ENCODE measurements around the gene UBTD1. TPM values are rescaled to one million over a fixed set of nuclear protein-coding genes. Genes with fewer than 3 reads are reported as not detected.

Gene UBTD1
- total RNA-seq, 2 donors from 2014 or later: 10.2 to 20.4 TPM

DNA sequence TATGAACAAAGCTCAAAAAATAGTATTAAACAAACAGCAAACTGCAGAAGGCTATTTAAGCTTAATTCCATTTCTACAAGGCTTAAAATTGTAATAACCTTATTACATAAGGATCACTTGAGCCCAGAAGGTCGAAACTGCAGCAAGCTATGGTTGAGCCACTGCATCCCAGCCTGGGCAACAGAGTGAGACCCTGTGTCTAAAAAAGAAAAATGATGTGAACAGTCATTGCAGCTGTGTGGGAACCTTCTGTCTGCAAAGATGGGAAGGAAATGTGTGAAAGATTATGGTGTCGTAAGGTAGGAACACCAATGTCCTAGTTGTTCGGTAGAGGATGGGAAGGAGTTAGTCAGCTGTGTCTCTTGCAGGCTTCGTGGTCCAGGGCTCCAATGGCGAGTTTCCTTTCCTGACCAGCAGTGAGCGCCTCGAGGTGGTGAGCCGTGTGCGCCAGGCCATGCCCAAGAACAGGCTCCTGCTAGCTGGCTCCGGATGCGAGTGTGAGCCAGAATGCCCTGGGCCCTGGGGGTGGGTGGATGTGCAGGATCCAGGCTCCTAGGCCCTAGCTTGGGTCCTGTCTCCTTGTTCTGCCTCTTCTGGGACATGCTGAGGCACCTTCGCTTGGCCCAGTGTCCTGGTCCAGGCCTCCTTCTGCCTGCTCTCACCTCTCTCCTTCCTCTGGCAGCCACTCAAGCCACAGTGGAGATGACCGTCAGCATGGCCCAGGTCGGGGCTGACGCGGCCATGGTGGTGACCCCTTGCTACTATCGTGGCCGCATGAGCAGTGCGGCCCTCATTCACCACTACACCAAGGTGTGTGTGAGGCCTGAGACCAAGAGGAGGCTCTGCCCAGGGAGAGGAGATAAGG lies 99.9 kb downstream of the UBTD1 start:
- H3K9me3 ChIP-seq: no peaks in the 10 kb centered on the region
- DNase-seq (ENCODE audit: low spot score): no peak
- H3K4me1 ChIP-seq (ENCODE audit: control insufficient read depth in 1 of 2, low read depth in 2 of 2): peaks cover 31 to 62% of the 10 kb centered on the region in 2 donors
- peak overlapping the region in 1 of 2 donors; percentile 84 for H3K27ac ChIP-seq
- no peaks in the 10 kb centered on the region for H3K27me3 ChIP-seq (replicated peaks; ENCODE audit: insufficient read depth)
- TF ChIP-seq, protein P1, sequence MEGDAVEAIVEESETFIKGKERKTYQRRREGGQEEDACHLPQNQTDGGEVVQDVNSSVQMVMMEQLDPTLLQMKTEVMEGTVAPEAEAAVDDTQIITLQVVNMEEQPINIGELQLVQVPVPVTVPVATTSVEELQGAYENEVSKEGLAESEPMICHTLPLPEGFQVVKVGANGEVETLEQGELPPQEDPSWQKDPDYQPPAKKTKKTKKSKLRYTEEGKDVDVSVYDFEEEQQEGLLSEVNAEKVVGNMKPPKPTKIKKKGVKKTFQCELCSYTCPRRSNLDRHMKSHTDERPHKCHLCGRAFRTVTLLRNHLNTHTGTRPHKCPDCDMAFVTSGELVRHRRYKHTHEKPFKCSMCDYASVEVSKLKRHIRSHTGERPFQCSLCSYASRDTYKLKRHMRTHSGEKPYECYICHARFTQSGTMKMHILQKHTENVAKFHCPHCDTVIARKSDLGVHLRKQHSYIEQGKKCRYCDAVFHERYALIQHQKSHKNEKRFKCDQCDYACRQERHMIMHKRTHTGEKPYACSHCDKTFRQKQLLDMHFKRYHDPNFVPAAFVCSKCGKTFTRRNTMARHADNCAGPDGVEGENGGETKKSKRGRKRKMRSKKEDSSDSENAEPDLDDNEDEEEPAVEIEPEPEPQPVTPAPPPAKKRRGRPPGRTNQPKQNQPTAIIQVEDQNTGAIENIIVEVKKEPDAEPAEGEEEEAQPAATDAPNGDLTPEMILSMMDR (IDR thresholded peaks at IDR 0.05): no peak
- ATAC-seq (ENCODE audit: insufficient number of reproducible peaks, low FRiP score, low read depth): no peak
- no peak overlapping the region for H3K4me3 ChIP-seq
- no peaks in the 10 kb centered on the region for H3K36me3 ChIP-seq

DNA sequence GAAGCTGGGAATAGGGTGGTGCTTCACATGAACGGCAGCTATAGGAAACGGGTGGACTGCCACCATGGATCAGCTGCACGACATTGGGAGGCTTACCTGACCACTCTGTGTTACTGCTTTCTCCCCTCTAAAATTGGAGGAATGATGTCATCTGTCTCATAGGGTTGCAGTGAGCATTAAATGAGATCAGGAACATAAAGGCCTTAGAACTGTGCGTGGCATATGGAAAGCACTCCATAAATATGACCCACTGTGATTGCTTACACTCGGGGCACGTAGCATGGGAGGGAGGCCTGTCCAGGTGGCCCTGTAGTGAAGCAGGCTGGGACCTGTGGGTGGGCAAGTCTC lies 100.5 kb downstream of the UBTD1 start:
- Histone ChIP-seq H3K36me3 (no peaks in the 10 kb centered on the region), H3K4me3 (no peak overlapping the region), H3K9me3 (no peaks in the 10 kb centered on the region), H3K27ac (no peak overlapping the region), H3K27me3 (replicated peaks; ENCODE audit: insufficient read depth) (no peaks in the 10 kb centered on the region), H3K4me1 (ENCODE audit: control insufficient read depth in 1 of 2, low read depth in 2 of 2) (peaks cover 28 to 56% of the 10 kb centered on the region in 2 donors)
- no peak for ATAC-seq (ENCODE audit: insufficient number of reproducible peaks, low FRiP score, low read depth)
- no peak for DNase-seq (ENCODE audit: low spot score)
- TF ChIP-seq, protein P1 (IDR thresholded peaks at IDR 0.05): no peak

DNA sequence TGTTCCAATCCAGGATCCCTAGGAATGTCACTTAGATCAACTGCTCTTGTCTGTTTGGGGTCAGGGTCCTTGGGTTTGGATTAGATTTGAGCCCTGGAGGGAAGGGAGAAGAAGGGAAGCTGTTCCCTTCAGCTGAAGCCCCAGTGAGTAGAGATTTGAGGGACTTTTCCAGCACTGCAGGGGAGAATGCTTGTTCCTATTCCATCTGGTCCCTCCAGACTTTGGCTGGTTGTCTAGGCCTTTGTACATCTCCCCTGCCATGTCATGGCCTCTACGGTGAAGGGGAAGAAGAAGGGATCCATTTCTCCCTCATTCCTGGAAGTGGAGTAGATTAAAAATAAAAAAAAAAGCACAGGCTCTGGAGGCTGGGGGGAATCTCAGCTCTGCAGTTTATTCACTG lies 101.9 kb downstream of the UBTD1 start:
- TF ChIP-seq, protein P1 (IDR thresholded peaks at IDR 0.05): no peak
- DNase-seq (ENCODE audit: low spot score) (no peak), ATAC-seq (ENCODE audit: insufficient number of reproducible peaks, low FRiP score, low read depth) (no peak)
- H3K27ac ChIP-seq: no peak overlapping the region
- H3K27me3 ChIP-seq (replicated peaks; ENCODE audit: insufficient read depth): no peaks in the 10 kb centered on the region
- H3K4me1 ChIP-seq (ENCODE audit: control insufficient read depth in 1 of 2, low read depth in 2 of 2): peaks cover 24 to 43% of the 10 kb centered on the region in 2 donors
- H3K9me3 ChIP-seq: no peaks in the 10 kb centered on the region
- no peaks in the 10 kb centered on the region for H3K36me3 ChIP-seq
- no peak overlapping the region for H3K4me3 ChIP-seq

DNA sequence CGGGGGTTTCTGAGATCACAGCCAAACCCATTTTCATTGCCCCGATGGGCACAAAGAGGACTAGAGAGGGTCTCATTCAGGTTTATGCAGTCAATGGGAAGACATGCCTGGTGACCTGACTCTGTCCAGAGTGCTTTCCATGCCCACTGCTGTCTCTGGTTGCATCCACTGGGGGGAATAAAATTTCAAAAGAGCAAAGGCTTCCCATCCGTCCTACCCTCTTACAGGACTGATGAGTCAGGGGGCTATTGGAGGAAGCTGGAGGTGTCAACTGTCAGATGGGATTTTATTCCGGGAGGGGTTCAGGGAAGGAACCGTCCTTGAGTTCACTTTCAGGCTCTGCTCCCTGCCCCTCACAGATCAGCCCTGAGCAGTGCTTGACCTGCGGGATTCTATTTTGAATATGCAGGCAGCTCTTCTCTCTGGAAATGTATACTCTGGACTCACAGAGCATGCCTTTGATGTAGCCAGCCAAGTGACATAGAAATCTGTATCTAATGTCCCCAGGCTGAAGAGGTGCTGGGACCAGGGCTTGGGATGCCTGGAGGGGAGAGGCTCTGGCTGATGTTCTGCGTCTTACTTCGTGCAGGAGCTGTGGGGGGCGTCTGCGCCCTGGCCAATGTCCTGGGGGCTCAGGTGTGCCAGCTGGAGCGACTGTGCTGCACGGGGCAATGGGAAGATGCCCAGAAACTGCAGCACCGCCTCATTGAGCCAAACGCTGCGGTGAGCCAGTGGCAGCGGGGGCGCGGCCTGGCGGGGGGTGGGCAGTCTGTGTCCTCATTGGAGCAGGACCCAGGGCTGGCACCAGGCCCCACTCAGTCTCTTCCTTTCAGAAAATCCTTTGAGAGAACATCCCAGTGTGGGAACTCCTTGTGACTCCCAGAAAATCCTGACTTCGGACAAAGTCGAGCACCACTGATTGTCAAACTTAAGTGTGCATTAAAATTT lies 102.8 kb downstream of the UBTD1 start:
- peaks cover 17 to 34% of the 10 kb centered on the region in 2 donors for H3K4me1 ChIP-seq (ENCODE audit: control insufficient read depth in 1 of 2, low read depth in 2 of 2)
- no peak for ATAC-seq (ENCODE audit: insufficient number of reproducible peaks, low FRiP score, low read depth)

More for the DNA sequence above, 102.8 kb downstream of the UBTD1 start:
- no peak for DNase-seq (ENCODE audit: low spot score)
- Histone ChIP-seq H3K27me3 (replicated peaks; ENCODE audit: insufficient read depth) (no peaks in the 10 kb centered on the region), H3K4me3 (no peak overlapping the region), H3K27ac (peak overlapping the region; percentile 55 to 74), H3K36me3 (no peaks in the 10 kb centered on the region), H3K9me3 (no peaks in the 10 kb centered on the region)
- TF ChIP-seq, protein P1 (IDR thresholded peaks at IDR 0.05): no peak

All from thoracic aorta (tissue), 2 donors.